Activated CD4-positive, alpha-beta T cell treated with anti-CD3 and anti-CD28 coated beads for 1 hour (primary cell): ENCODE data around the gene CCDC40.

ENCODE experiments used
- DNase-seq: peaks from one replicate; pipeline ENCODE4 v3.0.0-alpha.2; 2020

Gene CCDC40

DNA sequence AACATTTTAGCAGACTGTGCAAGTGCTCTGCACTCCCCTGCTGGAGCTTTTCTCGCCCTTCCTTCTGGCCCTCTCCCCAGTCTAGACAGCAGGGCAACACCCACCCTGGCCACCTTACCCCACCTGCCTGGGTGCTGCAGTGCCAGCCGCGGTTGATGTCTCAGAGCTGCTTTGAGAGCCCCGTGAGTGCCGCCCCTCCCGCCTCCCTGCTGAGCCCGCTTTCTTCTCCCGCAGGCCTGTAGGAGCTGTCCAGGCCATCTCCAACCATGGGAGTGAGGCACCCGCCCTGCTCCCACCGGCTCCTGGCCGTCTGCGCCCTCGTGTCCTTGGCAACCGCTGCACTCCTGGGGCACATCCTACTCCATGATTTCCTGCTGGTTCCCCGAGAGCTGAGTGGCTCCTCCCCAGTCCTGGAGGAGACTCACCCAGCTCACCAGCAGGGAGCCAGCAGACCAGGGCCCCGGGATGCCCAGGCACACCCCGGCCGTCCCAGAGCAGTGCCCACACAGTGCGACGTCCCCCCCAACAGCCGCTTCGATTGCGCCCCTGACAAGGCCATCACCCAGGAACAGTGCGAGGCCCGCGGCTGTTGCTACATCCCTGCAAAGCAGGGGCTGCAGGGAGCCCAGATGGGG is 68.0 kb downstream of the CCDC40 start:
- no peak for DNase-seq

DNA sequence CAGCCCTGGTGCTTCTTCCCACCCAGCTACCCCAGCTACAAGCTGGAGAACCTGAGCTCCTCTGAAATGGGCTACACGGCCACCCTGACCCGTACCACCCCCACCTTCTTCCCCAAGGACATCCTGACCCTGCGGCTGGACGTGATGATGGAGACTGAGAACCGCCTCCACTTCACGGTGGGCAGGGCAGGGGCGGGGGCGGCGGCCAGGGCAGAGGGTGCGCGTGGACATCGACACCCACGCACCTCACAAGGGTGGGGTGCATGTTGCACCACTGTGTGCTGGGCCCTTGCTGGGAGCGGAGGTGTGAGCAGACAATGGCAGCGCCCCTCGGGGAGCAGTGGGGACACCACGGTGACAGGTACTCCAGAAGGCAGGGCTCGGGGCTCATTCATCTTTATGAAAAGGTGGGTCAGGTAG is 68.5 kb downstream of the CCDC40 start:
- no peak for DNase-seq

DNA sequence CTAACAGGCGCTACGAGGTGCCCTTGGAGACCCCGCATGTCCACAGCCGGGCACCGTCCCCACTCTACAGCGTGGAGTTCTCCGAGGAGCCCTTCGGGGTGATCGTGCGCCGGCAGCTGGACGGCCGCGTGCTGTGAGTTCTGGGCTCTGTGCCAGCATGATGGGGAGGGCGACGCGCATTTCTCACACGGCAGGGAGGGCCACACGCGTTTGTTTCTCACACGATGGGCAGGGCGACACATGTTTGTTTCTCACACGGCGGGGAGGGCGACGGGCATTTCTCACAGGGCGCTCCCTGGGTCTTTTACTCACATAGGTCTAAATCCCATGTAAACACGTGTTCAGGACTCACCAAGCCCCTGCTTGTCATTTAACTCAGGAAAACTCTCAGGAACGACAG is 69.3 kb downstream of the CCDC40 start:
- no peak for DNase-seq

GRCh38 chr17:80106176-80106575 is 69.7 kb downstream of the CCDC40 start:
- no peak for DNase-seq

GRCh38 chr17:80106751-80107150 is 70.3 kb downstream of the CCDC40 start:
- no peak for DNase-seq

DNA sequence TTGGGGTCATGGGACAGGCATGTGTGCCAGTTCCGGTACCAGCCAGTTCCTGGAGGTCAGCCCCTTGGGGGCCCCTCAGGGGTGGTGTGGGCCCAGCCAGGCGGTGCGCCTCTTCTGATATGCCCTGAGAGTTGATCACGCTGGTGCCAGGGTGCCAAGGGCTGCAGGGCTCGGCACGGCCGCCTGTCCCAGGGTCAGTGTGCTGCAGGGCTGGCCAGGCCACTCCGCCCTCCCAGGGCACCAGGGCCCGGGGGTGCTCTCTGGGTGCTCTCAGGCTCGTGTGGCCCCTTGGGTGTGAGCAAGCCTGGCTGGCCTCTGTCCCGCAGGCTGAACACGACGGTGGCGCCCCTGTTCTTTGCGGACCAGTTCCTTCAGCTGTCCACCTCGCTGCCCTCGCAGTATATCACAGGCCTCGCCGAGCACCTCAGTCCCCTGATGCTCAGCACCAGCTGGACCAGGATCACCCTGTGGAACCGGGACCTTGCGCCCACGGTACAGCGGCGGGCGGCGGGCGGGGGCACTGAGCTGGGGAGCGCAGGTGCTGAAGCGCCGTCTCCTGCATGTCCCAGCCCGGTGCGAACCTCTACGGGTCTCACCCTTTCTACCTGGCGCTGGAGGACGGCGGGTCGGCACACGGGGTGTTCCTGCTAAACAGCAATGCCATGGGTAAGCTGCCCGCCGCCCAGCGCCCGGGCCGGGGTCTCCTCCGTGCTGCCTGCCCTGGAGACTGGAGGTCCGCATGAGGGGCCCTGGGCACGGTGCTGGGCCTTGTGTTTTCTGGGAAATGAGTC is 71.0 kb downstream of the CCDC40 start:
- no peak for DNase-seq

GRCh38 chr17:80108036-80108971 is 71.9 kb downstream of the CCDC40 start:
- no peak for DNase-seq

DNA sequence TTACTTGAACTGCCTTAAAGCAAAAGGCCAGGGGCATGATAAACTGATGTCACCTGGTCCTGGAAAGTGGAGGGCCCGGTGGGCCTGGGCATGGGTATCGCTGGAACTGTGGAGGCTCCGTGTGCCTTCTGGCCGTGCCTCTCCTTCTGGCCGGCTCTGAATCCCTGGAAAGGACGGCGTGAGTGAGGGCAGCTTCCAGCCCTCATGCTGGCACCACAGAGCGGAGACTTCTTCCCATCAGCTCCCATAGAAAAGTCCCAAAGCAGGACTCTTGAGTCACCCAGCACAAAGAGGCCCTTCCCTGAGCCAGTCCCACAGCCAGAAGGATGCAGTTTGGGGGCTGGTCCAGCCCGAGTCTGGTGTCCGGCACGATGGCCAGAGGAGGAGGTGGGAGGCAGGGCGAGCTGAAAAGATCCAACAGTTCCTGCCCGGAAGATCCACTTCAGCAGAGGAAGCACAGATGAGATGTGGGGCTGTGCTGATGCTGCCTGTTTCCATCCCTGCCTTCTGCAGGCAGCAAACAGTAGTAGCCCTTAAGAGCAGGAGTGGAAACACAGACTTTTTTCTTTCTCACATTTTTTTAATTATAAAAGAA is 72.7 kb downstream of the CCDC40 start:
- no peak for DNase-seq

DNA sequence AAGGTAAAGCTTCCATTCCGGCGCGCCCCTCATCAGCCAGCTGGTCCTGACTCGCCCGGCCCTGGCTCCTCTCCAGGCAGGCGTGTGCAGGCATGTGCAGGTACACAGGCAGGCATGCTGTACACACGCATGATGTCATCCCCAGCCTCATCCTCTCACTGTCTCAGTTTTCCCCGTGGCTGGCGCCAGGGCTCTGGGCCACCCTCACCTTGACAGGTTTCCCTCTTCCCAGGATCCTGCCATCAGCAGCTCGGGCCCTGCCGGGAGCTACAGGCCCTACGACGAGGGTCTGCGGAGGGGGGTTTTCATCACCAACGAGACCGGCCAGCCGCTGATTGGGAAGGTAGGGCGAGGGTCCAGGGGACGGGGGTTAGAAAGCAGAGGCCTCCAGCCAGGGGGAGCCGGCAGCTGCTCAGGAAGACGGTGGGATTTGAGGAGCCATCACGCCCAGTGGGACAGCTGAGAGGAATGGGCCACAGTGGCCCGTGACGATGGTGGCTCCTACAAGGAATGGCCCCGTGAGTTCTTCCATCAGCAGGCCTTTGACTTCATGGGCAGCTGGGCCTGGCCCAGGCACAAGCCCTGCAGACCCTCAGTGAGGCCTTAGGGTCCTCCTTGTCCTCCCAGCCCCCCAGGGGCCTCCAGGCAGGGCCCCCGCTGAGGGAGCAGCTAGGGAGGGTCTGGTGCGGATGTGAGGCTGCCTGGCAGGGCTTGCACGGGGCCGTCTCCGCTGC is 73.4 kb downstream of the CCDC40 start:
- DNase-seq = no peak

DNA sequence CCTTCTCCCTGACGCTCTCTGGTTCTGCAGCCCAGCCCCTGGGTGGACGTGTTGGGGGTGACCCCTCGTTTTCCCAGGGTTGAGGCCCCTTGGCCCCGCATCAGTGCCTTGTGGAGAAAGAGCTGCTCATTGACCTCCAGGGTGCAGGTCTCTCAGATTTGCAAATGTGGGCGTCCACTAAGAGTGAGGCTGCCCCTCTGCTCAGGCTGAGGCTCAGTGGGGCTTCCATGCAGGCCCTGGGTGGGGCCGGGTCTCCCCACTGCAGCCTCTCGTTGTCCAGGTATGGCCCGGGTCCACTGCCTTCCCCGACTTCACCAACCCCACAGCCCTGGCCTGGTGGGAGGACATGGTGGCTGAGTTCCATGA is 74.0 kb downstream of the CCDC40 start:
- DNase-seq = no peak

- DNase-seq = no peak
These were observed 74.7 kb downstream of the CCDC40 start for GRCh38 chr17:80110927-80111701.

GRCh38 chr17:80111702-80112470 is 75.4 kb downstream of the CCDC40 start:
- no peak for DNase-seq

GRCh38 chr17:80112471-80113032 is 76.1 kb downstream of the CCDC40 start:
- no peak for DNase-seq

DNA sequence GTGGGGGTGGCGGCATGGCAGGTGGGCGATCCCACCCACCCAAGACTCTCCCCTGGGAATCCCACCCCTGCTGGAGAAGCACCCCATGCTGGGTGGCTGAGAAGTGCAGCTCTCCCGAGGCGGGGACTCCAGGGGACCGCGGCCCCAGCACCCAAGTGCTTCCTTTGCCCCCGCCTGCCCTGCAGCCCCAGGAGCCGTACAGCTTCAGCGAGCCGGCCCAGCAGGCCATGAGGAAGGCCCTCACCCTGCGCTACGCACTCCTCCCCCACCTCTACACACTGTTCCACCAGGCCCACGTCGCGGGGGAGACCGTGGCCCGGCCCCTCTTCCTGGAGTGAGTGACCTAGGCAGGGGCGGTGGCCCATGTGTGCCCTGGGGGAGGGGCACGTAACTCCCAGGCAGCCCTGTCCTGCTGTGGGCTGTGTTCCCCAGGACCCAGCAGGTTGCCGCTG is 76.6 kb downstream of the CCDC40 start:
- no peak for DNase-seq

- DNase-seq = no peak
These were observed 78.3 kb downstream of the CCDC40 start for GRCh38 chr17:80114758-80115157.

DNA sequence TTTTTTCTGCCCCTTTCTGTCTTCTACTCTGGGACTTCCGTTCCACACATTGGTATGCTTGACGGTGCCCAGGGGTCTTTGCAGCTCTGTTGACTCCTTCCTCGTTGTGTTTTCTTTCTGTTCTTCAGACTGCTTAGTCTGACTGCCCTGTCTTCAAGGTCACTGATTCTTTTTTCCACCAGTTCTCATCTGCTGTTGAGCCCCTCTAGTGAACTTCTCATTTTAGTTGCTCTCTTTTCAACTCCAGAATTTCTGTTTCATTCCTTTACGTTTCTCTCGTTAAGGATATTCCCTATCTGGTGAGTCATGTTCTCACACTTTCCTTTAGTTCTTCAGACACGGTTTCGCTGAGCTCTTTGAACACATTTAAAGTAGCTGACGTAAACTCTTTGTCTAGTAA is 78.7 kb downstream of the CCDC40 start:
- DNase-seq = no peak

DNA sequence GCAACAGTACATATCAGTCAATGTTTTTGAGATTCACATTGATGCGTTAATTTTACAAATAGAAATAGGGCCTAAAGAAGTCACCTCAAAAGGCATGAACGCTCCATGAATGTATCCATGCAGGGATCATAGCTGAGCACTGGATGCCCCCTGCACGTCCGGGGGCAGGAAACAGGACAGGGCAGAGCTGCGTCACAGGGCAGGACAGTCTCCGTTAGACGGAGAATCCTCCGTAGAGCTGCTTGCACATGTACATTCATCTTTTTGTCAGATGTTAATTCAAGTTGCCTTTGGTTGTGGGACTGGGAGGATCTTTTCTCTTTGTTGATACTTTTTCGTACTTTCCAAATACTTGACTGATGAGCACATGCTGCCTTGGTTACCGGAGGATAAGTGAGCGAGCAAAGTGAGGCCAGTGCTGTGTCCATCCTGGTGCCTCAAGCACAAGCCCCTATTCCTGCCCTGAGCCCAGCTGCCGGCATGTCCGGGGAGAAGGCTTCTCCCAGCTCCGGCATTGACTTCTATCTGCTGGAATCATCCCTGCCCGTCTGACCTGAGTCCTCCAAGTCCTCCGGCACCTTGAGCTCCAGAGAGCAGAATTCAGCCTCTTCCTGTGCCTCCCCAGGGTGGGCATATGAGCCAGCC is 80.0 kb downstream of the CCDC40 start:
- no peak for DNase-seq

DNA sequence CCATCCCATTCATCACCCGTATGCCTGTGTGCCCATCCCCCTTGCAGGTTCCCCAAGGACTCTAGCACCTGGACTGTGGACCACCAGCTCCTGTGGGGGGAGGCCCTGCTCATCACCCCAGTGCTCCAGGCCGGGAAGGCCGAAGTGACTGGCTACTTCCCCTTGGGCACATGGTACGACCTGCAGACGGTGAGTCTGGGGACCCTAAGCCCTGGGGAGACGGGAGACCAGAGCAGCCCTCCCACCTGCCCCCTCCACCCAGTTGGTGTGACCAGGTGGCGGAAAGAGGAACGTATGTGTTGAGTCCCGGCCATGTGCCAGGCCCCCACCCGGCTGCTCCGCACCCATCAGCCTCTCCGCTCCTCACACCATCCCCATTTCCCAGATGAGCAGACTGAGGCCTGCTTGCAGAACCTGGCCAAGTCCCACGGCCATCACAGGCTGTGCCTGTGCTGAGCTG is 80.5 kb downstream of the CCDC40 start:
- DNase-seq = no peak

- no peak for DNase-seq
These were observed 81.3 kb downstream of the CCDC40 start for GRCh38 chr17:80117491-80118401.
